HG03460 (cell line): ENCODE data around the gene TNFRSF1A.
"Not testable (repeated sequence)": the region's sequence is repeated elsewhere in the genome, so short reads cannot be mapped to it uniquely, and the experiment has no call there.

Source experiments
- ATAC-seq: cut with Tn5 transposase; IDR thresholded peaks from one replicate; pipeline ENCODE4 v1.9.1; 2021; ENCODE audit not compliant: unreplicated experiment

The TNFRSF1A gene

GRCh38 chr12:6338536-6338935 lies 3.3 kb downstream of the TNFRSF1A start:
- not testable (repeated sequence) for ATAC-seq

- ATAC-seq = no peak
Observed at GRCh38 chr12:6337958-6338433, 3.9 kb downstream of the TNFRSF1A start.

GRCh38 chr12:6336889-6337853 lies 4.7 kb downstream of the TNFRSF1A start:
- no peak for ATAC-seq

- no peak for ATAC-seq
Observed at GRCh38 chr12:6336079-6336888, 5.6 kb downstream of the TNFRSF1A start.

GRCh38 chr12:6335451-6336078 lies 6.3 kb downstream of the TNFRSF1A start:
- peak; percentile 74 for ATAC-seq

GRCh38 chr12:6334940-6335450 lies 6.9 kb downstream of the TNFRSF1A start:
- no peak for ATAC-seq

- ATAC-seq = no peak
Observed at GRCh38 chr12:6334359-6334758, 7.5 kb downstream of the TNFRSF1A start.

- no peak for ATAC-seq
Observed at GRCh38 chr12:6333566-6333965, 8.3 kb downstream of the TNFRSF1A start.

GRCh38 chr12:6333029-6333428 lies 8.8 kb downstream of the TNFRSF1A start:
- no peak for ATAC-seq

GRCh38 chr12:6332459-6332858 lies 9.4 kb downstream of the TNFRSF1A start:
- no peak for ATAC-seq

GRCh38 chr12:6330999-6331714 lies 10.7 kb downstream of the TNFRSF1A start:
- ATAC-seq = no peak

- ATAC-seq = peak; percentile 72
Observed at GRCh38 chr12:6330192-6330591, 11.7 kb downstream of the TNFRSF1A start.

GRCh38 chr12:6329703-6330064 lies 12.2 kb downstream of the TNFRSF1A start:
- ATAC-seq = no peak

GRCh38 chr12:6328945-6329702 lies 12.8 kb downstream of the TNFRSF1A start:
- no peak for ATAC-seq

- no peak for ATAC-seq
Observed at GRCh38 chr12:6328045-6328779, 13.7 kb downstream of the TNFRSF1A start.

GRCh38 chr12:6327229-6328041 lies 14.4 kb downstream of the TNFRSF1A start:
- ATAC-seq = no peak

- no peak for ATAC-seq
Observed at GRCh38 chr12:6326316-6327228, 15.3 kb downstream of the TNFRSF1A start.
